H1 (cell line): ENCODE measurements around the gene SRD5A3. TPM values are rescaled to one million over a fixed set of nuclear protein-coding genes. Genes with fewer than 3 reads are reported as not detected.
"Not testable (repeated sequence)": the region's sequence is repeated elsewhere in the genome, so short reads cannot be mapped to it uniquely, and the experiment has no call there.

Experiments used
- CTCF ChIA-PET: fragments of 300-600 bp; sonication (Branson Sonifier 250); formaldehyde crosslinking; loops from one replicate; lab custom pipeline; 2021; ENCODE audit not compliant: partially characterized antibody; lab: Charles Lee
- POLR2A ChIA-PET: fragments of 300-600 bp; sonication (Branson Sonifier 250); formaldehyde crosslinking; loops from one replicate; lab custom pipeline; 2021; ENCODE audit warnings: inconsistent platforms; ENCODE audit not compliant: partially characterized antibody; lab: Charles Lee
- DNase-seq, 2 experiments: peaks; one replicate each; pipeline versions ENCODE4 v3.0.0 to v3.0.0-alpha.2; 2010 to 2022; ENCODE audit warnings: low spot score in 2 of 2, low read depth in 1 of 2, mixed read lengths in 1 of 2
- FAIRE-seq: peaks from 2 replicates; lab custom pipeline; 2011; peaks lifted over from hg19 to GRCh38; lab: Jason Lieb, UNC
- H2AFZ ChIP-seq: 2 replicates; pipeline ENCODE4 v1.8.1; 2012; ENCODE audit warnings: low read length, inconsistent platforms
- H2AK5ac ChIP-seq: 2 replicates; pipeline ENCODE4 v1.6.1; 2013; ENCODE audit warnings: low read depth, low read length
- H2BK120ac ChIP-seq: replicated peaks from 2 replicates; pipeline ENCODE3; 2013; ENCODE audit warnings: low read depth, low read length, inconsistent platforms
- H2BK12ac ChIP-seq: 2 replicates; pipeline ENCODE4 v1.6.1; 2013; ENCODE audit warnings: low read depth, low read length
- H2BK15ac ChIP-seq: 2 replicates; pipeline ENCODE4 v1.6.1; 2013; ENCODE audit warnings: low read length
- H2BK20ac ChIP-seq: 2 replicates; pipeline ENCODE4 v1.6.1; 2013; ENCODE audit warnings: low read length
- H2BK5ac ChIP-seq: 2 replicates; pipeline ENCODE4 v1.6.1; 2013; ENCODE audit warnings: low read depth, low read length
- H3K14ac ChIP-seq: 2 replicates; pipeline ENCODE4 v1.6.1; 2013; ENCODE audit warnings: inconsistent platforms; ENCODE audit not compliant: insufficient read length
- H3K18ac ChIP-seq: 2 replicates; pipeline ENCODE4 v1.6.1; 2013; ENCODE audit warnings: low read length; ENCODE audit errors: extremely low read depth
- H3K23ac ChIP-seq: 2 replicates; pipeline ENCODE4 v1.6.1; 2013; ENCODE audit warnings: inconsistent platforms; ENCODE audit not compliant: insufficient read length
- H3K23me2 ChIP-seq: 2 replicates; pipeline ENCODE4 v1.6.1; 2013; ENCODE audit warnings: low read depth, low read length
- H3K27ac ChIP-seq: 2 replicates; pipeline ENCODE4 v1.6.1; 2011; ENCODE audit warnings: low read depth, low read length, inconsistent platforms
- H3K27me3 ChIP-seq, 4 experiments: replicated peaks in 1 of 4; 1 replicate in 1 of 4; 2 replicates in 3 of 4; pipeline versions ENCODE4 v1.6.1 to v1.8.1; 2011 to 2013; ENCODE audit warnings: low read length in 3 of 4, mild to moderate bottlenecking in 3 of 4, inconsistent platforms in 2 of 4, mixed read lengths in 2 of 4, moderate library complexity in 1 of 4; ENCODE audit not compliant: control insufficient read depth in 3 of 4, insufficient read depth in 3 of 4; ENCODE audit errors: extremely low read depth in 1 of 4
- H3K36me3 ChIP-seq, 4 experiments: 2 replicates each; pipeline versions ENCODE4 v1.6.1 to v1.8.1; 2011 to 2013; ENCODE audit warnings: mild to moderate bottlenecking in 4 of 4, low read length in 3 of 4, moderate library complexity in 2 of 4, control low read depth in 1 of 4, inconsistent platforms in 1 of 4; ENCODE audit not compliant: insufficient read depth in 4 of 4, control insufficient read depth in 2 of 4
- H3K4ac ChIP-seq: replicated peaks from 2 replicates; pipeline ENCODE3; 2013; ENCODE audit warnings: low read length, low read depth, mixed read lengths, inconsistent platforms; ENCODE audit not compliant: insufficient read length
- H3K4me1 ChIP-seq, 4 experiments: replicated peaks in 1 of 4; 1 replicate in 1 of 4; 2 replicates in 3 of 4; pipeline versions ENCODE4 v1.6.1 to v1.8.1; 2011 to 2013; ENCODE audit warnings: low read length in 3 of 4, inconsistent platforms in 2 of 4, mixed read lengths in 1 of 4; ENCODE audit not compliant: insufficient read depth in 4 of 4, control insufficient read depth in 3 of 4
- H3K4me2 ChIP-seq, 2 experiments: 2 replicates each; pipeline versions ENCODE4 v1.6.1 to v1.8.1; 2011 to 2013; ENCODE audit warnings: low read depth in 2 of 2, low read length in 2 of 2, control low read depth in 1 of 2, inconsistent platforms in 1 of 2, mild to moderate bottlenecking in 1 of 2; ENCODE audit not compliant: insufficient read depth in 1 of 2
- H3K4me3 ChIP-seq, 4 experiments: fragments of 200-600, 300-600 bp in 1 of 4; sonication (generic), shearing (Covaris generic), sonication (Bioruptor Twin) in 1 of 4; 2 replicates each; pipeline versions ENCODE4 v1.5.1 to v1.8.1; 2011 to 2016; ENCODE audit warnings: low read length in 4 of 4, low read depth in 3 of 4, control low read depth in 2 of 4, inconsistent platforms in 2 of 4, mild to moderate bottlenecking in 2 of 4, mixed read lengths in 1 of 4, moderate library complexity in 1 of 4; ENCODE audit not compliant: insufficient read depth in 2 of 4; ENCODE audit errors: extremely low read depth in 1 of 4
- H3K56ac ChIP-seq: replicated peaks from 2 replicates; pipeline ENCODE3; 2013; ENCODE audit warnings: low read depth, mild to moderate bottlenecking, mixed read lengths, low read length, inconsistent platforms; ENCODE audit not compliant: insufficient read length
- H3K79me1 ChIP-seq: 2 replicates; pipeline ENCODE4 v1.6.1; 2013; ENCODE audit warnings: low read depth, low read length, control low read depth
- H3K79me2 ChIP-seq, 2 experiments: 2 replicates each; pipeline versions ENCODE4 v1.6.1 to v1.8.1; 2012 to 2013; ENCODE audit warnings: low read length in 2 of 2, mild to moderate bottlenecking in 2 of 2, inconsistent platforms in 1 of 2; ENCODE audit not compliant: insufficient read depth in 2 of 2, control insufficient read depth in 1 of 2
- H3K9ac ChIP-seq, 4 experiments: replicated peaks in 1 of 4; 1 replicate in 1 of 4; 2 replicates in 3 of 4; pipeline versions ENCODE4 v1.6.1 to v1.8.1; 2011 to 2013; ENCODE audit warnings: low read depth in 3 of 4, low read length in 3 of 4, control low read depth in 2 of 4, mild to moderate bottlenecking in 2 of 4, moderate library complexity in 2 of 4, inconsistent platforms in 1 of 4; ENCODE audit errors: extremely low read depth in 1 of 4
- H3K9me3 ChIP-seq, 2 experiments: 2 replicates each; pipeline versions ENCODE4 v1.6.1 to v1.8.1; 2012 to 2013; ENCODE audit warnings: mild to moderate bottlenecking in 2 of 2, moderate library complexity in 2 of 2, control low read depth in 1 of 2, inconsistent platforms in 1 of 2, low read depth in 1 of 2, low read length in 1 of 2, mixed read lengths in 1 of 2; ENCODE audit not compliant: insufficient read depth in 2 of 2
- H4K20me1 ChIP-seq, 2 experiments: replicated peaks in 1 of 2; 2 replicates each; pipeline versions ENCODE3 to v1.8.1; 2011 to 2013; ENCODE audit warnings: inconsistent platforms in 2 of 2, low read length in 2 of 2, mild to moderate bottlenecking in 1 of 2; ENCODE audit not compliant: insufficient read depth in 2 of 2, control insufficient read depth in 1 of 2
- H4K5ac ChIP-seq: 2 replicates; pipeline ENCODE4 v1.6.1; 2013; ENCODE audit warnings: low read length, low read depth, mixed read lengths, inconsistent platforms; ENCODE audit not compliant: insufficient read length
- H4K8ac ChIP-seq: 2 replicates; pipeline ENCODE4 v1.8.0; 2013; ENCODE audit warnings: mild to moderate bottlenecking, moderate library complexity, low read length, inconsistent platforms; ENCODE audit not compliant: insufficient read depth; ENCODE audit errors: extremely low read depth
- H4K91ac ChIP-seq: replicated peaks from 2 replicates; pipeline ENCODE3; 2013; ENCODE audit warnings: low read length, mixed read lengths, inconsistent platforms; ENCODE audit not compliant: insufficient read length
- WGBS, 2 experiments: shearing (Covaris generic) in 1 of 2; methylation state at CpG; one replicate each; pipeline versions ENCODE4 v1.1.6 to v1.1.7; 2013 to 2015; ENCODE audit warnings: low lambda C conversion rate in 2 of 2, mixed read lengths in 2 of 2, inconsistent platforms in 1 of 2, low coverage in 1 of 2, missing lambda C conversion rate in 1 of 2; ENCODE audit not compliant: insufficient replicate concordance in 2 of 2, insufficient coverage in 1 of 2, insufficient read length in 1 of 2; ENCODE audit errors: extremely low coverage in 1 of 2, missing lambda C conversion rate in 1 of 2; 5-methylcytosine and 5-hydroxymethylcytosine counted together
- polyA plus RNA-seq, 7 experiments: library from polyadenylated mRNA; depleted of rRNA in 3 of 7; stranded (reverse) in 5 of 7; unstranded in 2 of 7; fragments of >200 nt in 5 of 7; fragments of 200-250 nt in 2 of 7; gene quantifications; 1 replicate in 5 of 7; 2 replicates in 1 of 7; 4 replicates in 1 of 7; pipeline versions ENCODE4 v1.2.1 to v1.2.3, GENCODE V29; 2011 to 2013; ENCODE audit warnings: missing spikeins in 2 of 7, mixed read lengths in 2 of 7
- total RNA-seq: library from RNA; stranded (reverse); fragmentation: NEBNext Ultra II Directional; extraction: Animal tissue kit (Norgen Biotek cat#: 25700); gene quantifications from 2 replicates; pipeline ENCODE4 v1.2.1, GENCODE V29; 2021
- TF ChIP-seq, protein P1 (sequence below): IDR thresholded peaks from 2 replicates; pipeline ENCODE4 v1.6.1; 2011; ENCODE audit warnings: low read length, improper control_type of control experiment
- TF ChIP-seq, protein P2 (sequence below), 3 experiments: IDR thresholded peaks; 1 replicate in 2 of 3; 2 replicates in 1 of 3; pipeline versions ENCODE4 v1.5.1 to v1.6.1; 2011; ENCODE audit warnings: low read length in 3 of 3, mild to moderate bottlenecking in 3 of 3, inconsistent platforms in 2 of 3, low read depth in 1 of 3, moderate library complexity in 1 of 3; ENCODE audit not compliant: insufficient read depth in 1 of 3; ENCODE audit errors: control extremely low read depth in 1 of 3

Gene SRD5A3
- total and polyA plus RNA-seq, 2 of the 8 experiments (the other 6 are each of a cell fraction or from before 2014, with no cell fraction given): 19.6 to 34.6 TPM

DNA sequence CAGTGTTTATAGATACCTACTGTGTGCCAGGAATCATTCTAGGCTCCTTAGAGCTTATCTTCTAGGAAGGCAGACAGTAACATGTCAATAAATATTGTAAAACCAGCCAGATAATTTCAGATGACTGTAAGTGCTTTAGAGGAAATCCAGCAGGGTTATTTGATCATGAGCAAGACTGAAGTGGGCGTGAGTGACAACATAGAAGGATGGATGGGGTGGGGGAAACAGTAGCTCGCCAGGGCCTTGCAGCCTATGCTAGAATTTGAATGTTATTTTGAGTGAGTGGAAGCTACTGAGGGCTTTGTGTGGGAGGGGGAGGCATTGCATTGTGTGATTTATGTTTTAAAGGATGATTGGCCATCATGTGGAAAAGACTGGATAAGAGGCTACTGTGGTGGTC is 6.7 kb downstream of the SRD5A3 start (continued):
- TF ChIP-seq, protein P1, sequence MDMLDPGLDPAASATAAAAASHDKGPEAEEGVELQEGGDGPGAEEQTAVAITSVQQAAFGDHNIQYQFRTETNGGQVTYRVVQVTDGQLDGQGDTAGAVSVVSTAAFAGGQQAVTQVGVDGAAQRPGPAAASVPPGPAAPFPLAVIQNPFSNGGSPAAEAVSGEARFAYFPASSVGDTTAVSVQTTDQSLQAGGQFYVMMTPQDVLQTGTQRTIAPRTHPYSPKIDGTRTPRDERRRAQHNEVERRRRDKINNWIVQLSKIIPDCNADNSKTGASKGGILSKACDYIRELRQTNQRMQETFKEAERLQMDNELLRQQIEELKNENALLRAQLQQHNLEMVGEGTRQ: no peak
- TF ChIP-seq, protein P2, sequence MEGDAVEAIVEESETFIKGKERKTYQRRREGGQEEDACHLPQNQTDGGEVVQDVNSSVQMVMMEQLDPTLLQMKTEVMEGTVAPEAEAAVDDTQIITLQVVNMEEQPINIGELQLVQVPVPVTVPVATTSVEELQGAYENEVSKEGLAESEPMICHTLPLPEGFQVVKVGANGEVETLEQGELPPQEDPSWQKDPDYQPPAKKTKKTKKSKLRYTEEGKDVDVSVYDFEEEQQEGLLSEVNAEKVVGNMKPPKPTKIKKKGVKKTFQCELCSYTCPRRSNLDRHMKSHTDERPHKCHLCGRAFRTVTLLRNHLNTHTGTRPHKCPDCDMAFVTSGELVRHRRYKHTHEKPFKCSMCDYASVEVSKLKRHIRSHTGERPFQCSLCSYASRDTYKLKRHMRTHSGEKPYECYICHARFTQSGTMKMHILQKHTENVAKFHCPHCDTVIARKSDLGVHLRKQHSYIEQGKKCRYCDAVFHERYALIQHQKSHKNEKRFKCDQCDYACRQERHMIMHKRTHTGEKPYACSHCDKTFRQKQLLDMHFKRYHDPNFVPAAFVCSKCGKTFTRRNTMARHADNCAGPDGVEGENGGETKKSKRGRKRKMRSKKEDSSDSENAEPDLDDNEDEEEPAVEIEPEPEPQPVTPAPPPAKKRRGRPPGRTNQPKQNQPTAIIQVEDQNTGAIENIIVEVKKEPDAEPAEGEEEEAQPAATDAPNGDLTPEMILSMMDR (IDR thresholded peaks at IDR 0.05; ENCODE audit: control extremely low read depth in 1 of 3, insufficient read depth in 1 of 3, low read depth in 1 of 3, low read length in 3 of 3): no peak

DNA sequence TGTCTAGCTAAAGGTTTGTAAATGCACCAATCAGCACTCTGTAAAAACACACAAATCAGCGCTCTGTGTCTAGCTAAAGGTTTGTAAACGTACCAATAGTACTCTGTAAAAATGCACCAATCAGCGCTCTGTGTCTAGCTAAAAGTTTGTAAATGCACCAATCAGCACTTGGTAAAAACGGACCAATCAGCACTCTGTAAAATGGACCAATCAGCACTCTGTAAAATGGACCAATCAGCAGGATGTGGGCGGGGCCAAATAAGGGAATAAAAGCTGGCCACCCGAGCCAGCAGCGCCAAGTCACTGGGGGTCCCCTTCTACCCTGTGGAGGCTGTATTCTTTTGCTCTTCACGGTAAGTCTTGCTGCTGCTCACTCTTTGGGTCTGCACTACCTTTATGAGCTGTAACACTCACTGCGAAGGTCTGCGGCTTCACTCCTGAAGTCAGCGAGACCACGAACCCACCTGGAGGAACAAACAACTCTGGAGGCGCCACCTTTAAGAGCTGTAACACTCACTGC is 7.2 kb downstream of the SRD5A3 start:
- H4K8ac ChIP-seq, H2BK120ac ChIP-seq, H3K27ac ChIP-seq, H3K9me3 ChIP-seq, H3K27me3 ChIP-seq, H4K5ac ChIP-seq, H3K4me3 ChIP-seq, H2BK20ac ChIP-seq, H3K79me2 ChIP-seq, H3K9ac ChIP-seq, H2AK5ac ChIP-seq, H3K4me1 ChIP-seq, H2BK15ac ChIP-seq, H3K4me2 ChIP-seq, H2AFZ ChIP-seq, H3K14ac ChIP-seq, H4K20me1 ChIP-seq, H3K4ac ChIP-seq, H3K23me2 ChIP-seq, H2BK12ac ChIP-seq, FAIRE-seq, H3K79me1 ChIP-seq, H3K18ac ChIP-seq, H3K23ac ChIP-seq, H2BK5ac ChIP-seq, H3K56ac ChIP-seq, H4K91ac ChIP-seq: not testable (repeated sequence)
- ChIA-PET CTCF (interaction anchor here (1.1 to 3.5 kb wide), 3 partner anchors 9 to 354 kb away, joined by 3 to 14 read pairs (median 4); no protein-coding TSS in a partner anchor), POLR2A (interaction anchor here (1.0 kb wide), 1 partner anchor 12 kb away, joined by 6 read pairs; no protein-coding TSS in a partner anchor)
- peak in 1 of 2 experiments; percentile 32 for DNase-seq
- H3K36me3 ChIP-seq: peaks cover 0 to 13% (median 0%) of the 10 kb centered on the region in 4 experiments; a peak in 2 of 8 replicates
- WGBS, 2 experiments: 93% methylated on average over 13 of the region's 13 CpGs; no CpG with 5 or more reads in 1 of the 2 experiments
